Suprapubic skin (tissue), 3 donors: ENCODE data around the gene MT1A.

Source experiments
- EP300 ChIP-seq: sonication (generic); formaldehyde crosslinking; IDR thresholded peaks from one replicate; pipeline ENCODE4 v1.6.1; 2017; ENCODE audit warnings: antibody characterized with exemption
- POLR2A ChIP-seq, 2 donors: fragments of 450-650 bp; IDR thresholded peaks; one replicate each; pipeline ENCODE4 v1.6.1; 2017; ENCODE audit warnings: antibody characterized with exemption in 2 of 2, mild to moderate bottlenecking in 2 of 2, moderate library complexity in 2 of 2
- TF ChIP-seq, protein P1 (sequence below), 2 donors: fragments of 200-600 bp in 1 of 2; fragments of 450-650 bp in 1 of 2; sonication (generic) in 1 of 2; IDR thresholded peaks; one replicate each; pipeline ENCODE4 v1.5.1; 2016 to 2019; ENCODE audit warnings: antibody characterized with exemption in 2 of 2, mild to moderate bottlenecking in 1 of 2, moderate library complexity in 1 of 2

DNA sequence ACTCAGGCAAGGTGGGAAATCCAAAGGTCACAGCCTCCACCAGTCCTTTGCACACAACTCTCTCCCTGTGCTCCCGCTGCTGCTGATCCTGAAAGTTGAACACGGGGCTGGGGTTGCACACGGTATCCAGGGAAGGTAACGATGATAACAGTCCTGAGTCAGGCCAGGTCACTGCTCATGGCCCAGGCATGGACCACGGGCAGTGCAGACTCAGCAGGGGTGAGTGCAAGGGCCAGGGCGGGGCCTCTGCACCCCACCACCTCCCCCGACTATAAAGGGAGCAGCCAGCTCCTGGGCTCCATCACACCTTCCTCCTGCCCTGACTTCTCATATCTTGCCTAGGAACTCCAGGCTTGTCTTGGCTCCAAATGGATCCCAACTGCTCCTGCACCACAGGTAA lies 13.1 kb downstream of the MT1A start, which contains the start of gene MT1B:
- TF ChIP-seq, protein P1, sequence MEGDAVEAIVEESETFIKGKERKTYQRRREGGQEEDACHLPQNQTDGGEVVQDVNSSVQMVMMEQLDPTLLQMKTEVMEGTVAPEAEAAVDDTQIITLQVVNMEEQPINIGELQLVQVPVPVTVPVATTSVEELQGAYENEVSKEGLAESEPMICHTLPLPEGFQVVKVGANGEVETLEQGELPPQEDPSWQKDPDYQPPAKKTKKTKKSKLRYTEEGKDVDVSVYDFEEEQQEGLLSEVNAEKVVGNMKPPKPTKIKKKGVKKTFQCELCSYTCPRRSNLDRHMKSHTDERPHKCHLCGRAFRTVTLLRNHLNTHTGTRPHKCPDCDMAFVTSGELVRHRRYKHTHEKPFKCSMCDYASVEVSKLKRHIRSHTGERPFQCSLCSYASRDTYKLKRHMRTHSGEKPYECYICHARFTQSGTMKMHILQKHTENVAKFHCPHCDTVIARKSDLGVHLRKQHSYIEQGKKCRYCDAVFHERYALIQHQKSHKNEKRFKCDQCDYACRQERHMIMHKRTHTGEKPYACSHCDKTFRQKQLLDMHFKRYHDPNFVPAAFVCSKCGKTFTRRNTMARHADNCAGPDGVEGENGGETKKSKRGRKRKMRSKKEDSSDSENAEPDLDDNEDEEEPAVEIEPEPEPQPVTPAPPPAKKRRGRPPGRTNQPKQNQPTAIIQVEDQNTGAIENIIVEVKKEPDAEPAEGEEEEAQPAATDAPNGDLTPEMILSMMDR (IDR thresholded peaks at IDR 0.05): no peak
- no peak for TF ChIP-seq POLR2A (IDR thresholded peaks at IDR 0.05)
- TF ChIP-seq EP300: no peak
